Adipocyte (in vitro differentiated cells): ENCODE measurements around the gene ZNF740.
"Not testable (repeated sequence)": the region's sequence is repeated elsewhere in the genome, so short reads cannot be mapped to it uniquely, and the experiment has no call there.

Source experiments
- DNase-seq: peaks from one replicate; pipeline ENCODE4 v3.0.0-alpha.2; 2015; ENCODE audit warnings: low read depth
- H3K27me3 ChIP-seq: replicated peaks from 2 replicates; pipeline ENCODE4 v1.7.0; 2013; ENCODE audit warnings: mild to moderate bottlenecking, low read length, moderate library complexity; ENCODE audit not compliant: control insufficient read depth, insufficient read depth
- H3K36me3 ChIP-seq: 2 replicates; pipeline ENCODE4 v1.7.0; 2013; ENCODE audit warnings: low read length, mild to moderate bottlenecking, moderate library complexity; ENCODE audit not compliant: control insufficient read depth, insufficient read depth, severe bottlenecking
- H3K4me1 ChIP-seq: 2 replicates; pipeline ENCODE4 v1.7.0; 2013; ENCODE audit warnings: mild to moderate bottlenecking, low read length, moderate library complexity; ENCODE audit not compliant: control insufficient read depth, insufficient read depth
- H3K4me3 ChIP-seq: 2 replicates; pipeline ENCODE4 v1.7.0; 2013; ENCODE audit warnings: mild to moderate bottlenecking, low read length, moderate library complexity
- H3K9ac ChIP-seq: 2 replicates; pipeline ENCODE4 v1.7.0; 2013; ENCODE audit warnings: mild to moderate bottlenecking, low read length, moderate library complexity
- H3K9me3 ChIP-seq: 2 replicates; pipeline ENCODE4 v1.7.0; 2013; ENCODE audit warnings: mild to moderate bottlenecking, low read length, moderate library complexity; ENCODE audit not compliant: control insufficient read depth

ZNF740 gene

DNA sequence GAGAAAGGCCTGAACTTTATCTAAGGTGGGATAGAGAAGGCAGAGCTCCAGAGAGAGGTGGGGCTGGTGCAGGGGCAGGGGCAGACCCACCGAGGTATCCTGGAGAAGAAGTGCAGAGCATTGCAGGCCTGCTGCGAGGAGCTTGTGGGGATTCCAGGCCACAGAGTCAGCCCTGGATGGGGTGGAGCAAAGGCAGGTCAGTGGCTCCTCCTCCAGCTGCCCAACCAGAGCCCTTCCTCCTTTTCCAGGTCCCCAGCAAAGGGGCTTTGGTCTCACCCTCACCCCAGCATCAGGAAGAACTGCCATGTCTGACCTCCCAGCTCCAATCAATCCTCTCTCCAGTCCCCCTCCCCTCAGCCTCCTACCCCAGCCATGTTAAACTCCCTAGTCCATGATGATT is 19.8 kb upstream of the ZNF740 start:
- H3K4me3 ChIP-seq = no peak overlapping the region
- DNase-seq = no peak
- H3K9ac ChIP-seq = no peak overlapping the region
- peaks cover 89% of the 10 kb centered on the region for H3K36me3 ChIP-seq
- H3K27me3 ChIP-seq = no peaks in the 10 kb centered on the region
- peaks cover 10% of the 10 kb centered on the region for H3K4me1 ChIP-seq
- H3K9me3 ChIP-seq = no peaks in the 10 kb centered on the region

DNA sequence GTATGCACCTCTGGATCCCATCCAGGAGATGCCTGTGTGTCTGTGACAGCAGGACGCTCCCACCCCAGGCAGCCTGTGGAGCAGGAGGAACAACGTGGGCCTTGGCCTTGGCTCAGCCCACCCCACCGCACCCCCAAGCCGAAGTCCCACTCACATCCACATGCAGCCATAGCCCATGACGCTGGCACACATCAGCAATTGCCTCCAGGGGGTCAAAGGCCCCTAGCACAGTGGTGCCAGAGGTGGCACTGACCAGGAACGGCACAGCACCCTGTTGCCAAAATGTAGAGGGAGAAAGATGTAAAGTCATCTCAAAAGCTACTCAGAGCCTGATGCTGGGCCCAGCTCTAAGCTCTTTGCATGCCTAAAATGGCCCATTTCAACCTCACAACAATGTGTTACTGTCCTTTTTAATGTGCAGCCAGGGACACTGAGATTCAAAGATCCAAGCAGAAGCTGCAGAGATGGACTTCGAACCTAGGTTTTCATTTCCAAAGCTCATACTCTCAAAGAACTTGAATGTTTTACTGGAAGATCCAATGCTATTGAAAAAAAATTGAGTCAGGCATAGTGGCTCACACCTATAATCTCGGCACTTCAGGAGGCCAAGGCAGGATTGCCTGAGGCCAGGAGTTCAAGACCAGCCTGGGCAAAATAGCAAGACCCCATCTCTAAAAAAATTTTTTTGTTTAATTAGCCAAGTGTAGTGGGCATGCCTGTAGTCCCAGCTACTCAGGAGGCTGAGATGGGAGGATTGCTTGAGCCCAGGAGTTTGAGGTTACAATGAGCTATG is 19.2 kb upstream of the ZNF740 start:
- Histone ChIP-seq H3K27me3 (no peaks in the 10 kb centered on the region), H3K9ac (no peak overlapping the region), H3K36me3 (peaks cover 89% of the 10 kb centered on the region), H3K9me3 (no peaks in the 10 kb centered on the region), H3K4me1 (peaks cover 10% of the 10 kb centered on the region), H3K4me3 (no peak overlapping the region)
- DNase-seq = no peak

- H3K36me3 ChIP-seq = peaks cover 89% of the 10 kb centered on the region
- H3K4me1 ChIP-seq, H3K4me3 ChIP-seq, H3K27me3 ChIP-seq, H3K9me3 ChIP-seq, DNase-seq, H3K9ac ChIP-seq: not testable (repeated sequence)
These were observed 17.5 kb upstream of the ZNF740 start for GRCh38 chr12:53163008-53163407.

DNA sequence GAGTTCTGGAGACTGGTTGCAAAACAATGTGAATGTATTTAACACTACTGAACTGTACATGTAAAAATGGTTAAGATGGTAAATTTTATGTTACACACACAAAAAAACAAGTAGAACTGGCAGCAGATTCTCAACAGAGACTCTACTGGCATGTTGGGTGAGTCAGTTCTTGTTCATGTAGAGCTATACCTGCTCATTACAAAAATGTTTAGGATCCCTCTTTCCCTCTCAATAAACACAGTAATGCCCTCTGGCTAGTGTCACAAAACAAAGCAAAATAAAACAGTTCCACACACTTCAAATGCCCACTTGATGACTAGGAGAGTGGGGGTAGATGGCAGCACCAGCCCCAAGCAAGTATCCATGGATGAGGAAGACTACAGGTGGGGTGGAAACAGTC is 13.7 kb upstream of the ZNF740 start:
- H3K36me3 ChIP-seq = peaks cover 84% of the 10 kb centered on the region
- DNase-seq = no peak
- H3K27me3 ChIP-seq = no peaks in the 10 kb centered on the region
- peaks cover 3% of the 10 kb centered on the region for H3K4me1 ChIP-seq
- no peak overlapping the region for H3K4me3 ChIP-seq
- H3K9ac ChIP-seq = no peak overlapping the region
- H3K9me3 ChIP-seq = no peaks in the 10 kb centered on the region

DNA sequence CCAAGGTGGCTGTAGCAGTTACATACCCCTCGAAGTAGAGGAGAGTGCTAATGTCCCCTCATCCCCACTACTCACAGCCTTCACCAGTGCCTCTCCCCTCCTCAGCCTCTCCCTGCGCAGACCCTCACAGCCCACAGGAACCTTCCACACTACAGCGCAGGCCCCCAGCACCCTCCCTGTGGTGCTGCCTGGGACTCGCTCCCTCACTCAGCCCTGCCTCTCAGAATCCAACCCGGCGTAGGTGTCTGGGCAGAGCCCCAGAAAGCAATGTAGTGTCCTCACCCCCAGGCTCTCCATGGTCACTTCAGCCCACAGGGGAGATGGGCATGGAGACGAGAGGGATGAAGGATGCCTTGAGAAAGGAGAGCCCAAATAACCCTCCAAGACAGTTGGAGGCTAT is 10.9 kb upstream of the ZNF740 start:
- no peaks in the 10 kb centered on the region for H3K9me3 ChIP-seq
- no peak for DNase-seq
- no peak overlapping the region for H3K4me3 ChIP-seq

GRCh38 chr12:53170215-53170614 is 10.3 kb upstream of the ZNF740 start:
- H3K27me3 ChIP-seq = no peaks in the 10 kb centered on the region
- H3K9me3 ChIP-seq = no peaks in the 10 kb centered on the region
- DNase-seq = no peak
- H3K4me3 ChIP-seq = no peak overlapping the region
- no peak overlapping the region for H3K9ac ChIP-seq
- peaks cover 32% of the 10 kb centered on the region for H3K4me1 ChIP-seq
- peaks cover 75% of the 10 kb centered on the region for H3K36me3 ChIP-seq

More for the DNA sequence above, 10.9 kb upstream of the ZNF740 start:
- Histone ChIP-seq H3K36me3 (peaks cover 80% of the 10 kb centered on the region), H3K4me1 (peaks cover 26% of the 10 kb centered on the region), H3K27me3 (no peaks in the 10 kb centered on the region), H3K9ac (no peak overlapping the region)

DNA sequence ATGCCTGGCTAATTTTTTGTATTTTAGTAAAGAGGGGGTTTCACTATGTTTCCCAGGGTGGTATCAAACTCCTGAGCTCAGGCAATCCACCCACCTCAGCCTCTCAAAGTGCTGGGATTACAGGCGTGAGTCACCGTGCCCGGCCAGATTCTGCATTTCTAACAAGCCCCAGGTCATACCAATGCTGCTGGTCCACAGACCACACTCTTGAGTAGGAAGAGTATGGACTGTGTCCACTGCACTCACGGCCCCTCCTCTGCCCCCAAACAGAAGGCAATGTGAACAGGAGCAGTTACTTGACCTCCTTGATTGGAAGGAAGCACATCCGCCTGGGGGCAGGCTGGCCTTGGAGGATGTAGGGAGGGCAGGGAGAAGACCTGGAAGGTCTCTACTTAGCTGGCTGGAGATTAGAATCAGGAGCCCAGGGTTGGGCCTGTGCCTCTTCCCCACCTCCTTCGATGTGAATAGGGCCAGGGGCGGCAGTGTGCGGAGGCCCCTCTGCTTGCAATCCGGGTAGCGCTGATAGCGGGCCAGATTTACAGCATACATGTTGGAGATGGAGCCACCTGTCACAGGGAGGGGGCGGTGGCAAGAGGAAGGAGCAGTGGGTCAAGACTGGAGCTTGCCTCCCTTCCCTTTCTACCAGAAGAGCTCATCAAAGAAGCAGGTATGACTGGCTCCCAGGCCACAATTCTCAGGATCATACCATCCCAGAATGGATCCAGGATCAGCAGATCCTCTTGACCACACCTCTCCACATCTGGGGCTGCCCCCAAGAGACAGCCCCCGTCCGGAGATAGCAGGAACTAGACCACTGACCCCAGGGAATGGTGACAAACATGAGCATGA is 9.4 kb upstream of the ZNF740 start:
- Histone ChIP-seq H3K27me3 (no peaks in the 10 kb centered on the region), H3K4me3 (no peak overlapping the region), H3K9ac (no peak overlapping the region), H3K36me3 (peaks cover 68% of the 10 kb centered on the region), H3K4me1 (peaks cover 40% of the 10 kb centered on the region), H3K9me3 (no peaks in the 10 kb centered on the region)
- DNase-seq = no peak

DNA sequence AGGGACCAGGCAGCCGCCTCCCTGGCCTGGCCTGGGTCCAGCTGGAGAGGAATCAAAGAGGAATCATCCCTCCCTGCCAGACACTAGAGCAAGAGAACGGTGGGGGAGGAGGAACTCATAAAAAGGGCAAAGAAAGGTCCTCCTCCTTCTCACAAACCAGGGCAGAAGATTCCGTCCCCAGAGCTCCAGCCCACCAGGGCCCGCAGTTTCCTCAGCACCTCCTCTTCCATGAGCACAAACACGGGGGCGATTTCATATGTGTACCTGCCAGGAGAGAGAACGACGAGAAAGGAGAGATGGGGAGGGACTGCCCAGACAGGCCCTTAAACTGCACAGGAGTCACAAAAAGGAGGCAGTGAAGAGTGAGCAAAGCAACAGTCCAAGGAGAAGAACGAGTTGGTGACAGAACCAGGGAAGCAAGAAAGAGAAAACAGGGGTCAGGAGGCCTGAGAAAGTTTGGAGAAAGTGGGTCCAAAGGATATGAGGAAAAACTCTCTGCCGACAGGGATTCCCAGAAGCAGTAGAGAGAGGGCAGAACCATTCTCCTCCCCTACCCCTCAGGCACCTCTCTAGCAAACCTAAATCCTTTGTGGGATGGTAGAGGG is 8.7 kb upstream of the ZNF740 start:
- H3K9me3 ChIP-seq = no peaks in the 10 kb centered on the region
- H3K4me3 ChIP-seq = no peak overlapping the region
- H3K27me3 ChIP-seq = no peaks in the 10 kb centered on the region
- H3K4me1 ChIP-seq = peaks cover 40% of the 10 kb centered on the region
- peaks cover 62% of the 10 kb centered on the region for H3K36me3 ChIP-seq
- no peak for DNase-seq
- H3K9ac ChIP-seq = peak overlapping the region; percentile 22

DNA sequence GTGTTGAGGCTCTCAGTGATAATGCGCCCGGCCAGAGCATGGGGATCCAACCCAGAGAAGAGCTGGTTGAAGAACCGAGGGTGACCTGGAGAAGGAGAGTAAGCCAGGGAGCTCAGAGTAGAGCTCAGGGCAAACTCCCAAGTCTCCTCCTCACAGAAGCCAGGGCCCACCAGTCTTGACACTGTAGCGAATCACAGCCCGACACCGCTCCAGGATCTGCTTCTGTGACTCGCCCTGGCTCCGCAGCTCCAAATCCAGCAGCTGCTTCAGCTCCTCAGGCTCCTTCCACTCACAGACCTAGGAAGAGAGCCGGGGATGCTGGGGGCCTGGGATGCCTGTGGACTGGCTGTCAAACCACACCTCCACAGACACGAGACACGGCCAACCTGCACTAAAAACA is 8.2 kb upstream of the ZNF740 start:
- H3K27me3 ChIP-seq = no peaks in the 10 kb centered on the region
- DNase-seq = peak; percentile 13
- H3K9me3 ChIP-seq = no peaks in the 10 kb centered on the region
- peaks cover 62% of the 10 kb centered on the region for H3K36me3 ChIP-seq
- peaks cover 40% of the 10 kb centered on the region for H3K4me1 ChIP-seq
- H3K4me3 ChIP-seq = no peak overlapping the region
- H3K9ac ChIP-seq = peak overlapping the region; percentile 22

GRCh38 chr12:53173085-53173715 is 7.3 kb upstream of the ZNF740 start:
- Histone ChIP-seq H3K36me3 (peaks cover 54% of the 10 kb centered on the region), H3K9ac (peak overlapping the region; percentile 67), H3K4me1 (peaks cover 43% of the 10 kb centered on the region), H3K4me3 (peak overlapping the region; percentile 37), H3K9me3 (no peaks in the 10 kb centered on the region), H3K27me3 (no peaks in the 10 kb centered on the region)
- DNase-seq = peak; percentile 50
